Loucy (cell line): ENCODE measurements around the gene CCDC71L.
A peak's percentile ranks its signal among the peaks of the same experiment; 100 is the strongest.
"Not testable (repeated sequence)": the region's sequence is repeated elsewhere in the genome, so short reads cannot be mapped to it uniquely, and the experiment has no call there.

Experiments
- H2AFZ ChIP-seq: fragments of 200-600 bp; sonication (generic); 2 replicates; pipeline ENCODE4 v1.6.0; 2016; ENCODE audit warnings: antibody characterized with exemption, mild to moderate bottlenecking, low read length, moderate library complexity
- H3F3A ChIP-seq: fragments of 200-600 bp; 2 replicates; pipeline ENCODE4 v1.6.0; 2016; ENCODE audit warnings: antibody characterized with exemption, low read depth, mild to moderate bottlenecking
- H3K27me3 ChIP-seq: fragments of 200-600 bp; sonication (generic); 2 replicates; pipeline ENCODE4 v1.6.1; 2014; ENCODE audit warnings: low read length, mild to moderate bottlenecking; ENCODE audit not compliant: insufficient read depth, poor library complexity, severe bottlenecking
- H3K36me3 ChIP-seq: fragments of 200-600 bp; sonication (generic); 2 replicates; pipeline ENCODE4 v1.6.1; 2016; ENCODE audit warnings: low read length; ENCODE audit not compliant: insufficient read depth
- H3K4me1 ChIP-seq: fragments of 200-600 bp; sonication (generic); 2 replicates; pipeline ENCODE4 v1.5.1; 2014; ENCODE audit warnings: low read length, mild to moderate bottlenecking; ENCODE audit not compliant: insufficient read depth, poor library complexity, severe bottlenecking
- H3K4me2 ChIP-seq: fragments of 200-600 bp; sonication (generic); 2 replicates; pipeline ENCODE4 v1.6.0; 2014; ENCODE audit warnings: antibody characterized with exemption, low read length, low read depth, mild to moderate bottlenecking; ENCODE audit not compliant: poor library complexity, severe bottlenecking
- H3K4me3 ChIP-seq: fragments of 200-600 bp; sonication (generic); 2 replicates; pipeline ENCODE4 v1.5.1; 2014; ENCODE audit warnings: low read length, mild to moderate bottlenecking, mixed read lengths; ENCODE audit not compliant: poor library complexity, severe bottlenecking
- H3K79me2 ChIP-seq: fragments of 200-600 bp; sonication (generic); 2 replicates; pipeline ENCODE4 v1.6.1; 2014; ENCODE audit warnings: low read length; ENCODE audit not compliant: insufficient read depth
- H3K9ac ChIP-seq: fragments of 200-600 bp; sonication (generic); 2 replicates; pipeline ENCODE4 v1.6.0; 2014; ENCODE audit warnings: mild to moderate bottlenecking, low read depth, low read length, moderate library complexity; ENCODE audit not compliant: poor library complexity, severe bottlenecking
- H3K9me2 ChIP-seq: fragments of 200-600 bp; sonication (generic); replicated peaks from 2 replicates; pipeline ENCODE4 v1.6.1; 2016; ENCODE audit warnings: low read depth, low read length, mixed read lengths
- H3K9me3 ChIP-seq: fragments of 200-600 bp; sonication (generic); 2 replicates; pipeline ENCODE4 v1.6.1; 2014; ENCODE audit warnings: mild to moderate bottlenecking, antibody characterized with exemption, low read length, low read depth; ENCODE audit not compliant: insufficient read depth
- H4K20me1 ChIP-seq: fragments of 200-600 bp; sonication (generic); 2 replicates; pipeline ENCODE4 v1.6.0; 2014; ENCODE audit warnings: antibody characterized with exemption, low read length, mild to moderate bottlenecking; ENCODE audit not compliant: insufficient read depth, poor library complexity, severe bottlenecking
- CTCF ChIP-seq: fragments of 200-600 bp; sonication (generic); conservative IDR thresholded peaks from 2 replicates; pipeline ENCODE4 v1.5.1; 2014; ENCODE audit warnings: mild to moderate bottlenecking, antibody characterized with exemption, low read length
- EZH2phosphoT487 ChIP-seq: fragments of 200-600 bp; IDR thresholded peaks from 2 replicates; pipeline ENCODE4 v1.6.1; 2018; ENCODE audit warnings: antibody characterized with exemption, mild to moderate bottlenecking, moderate library complexity, borderline replicate concordance

CCDC71L gene

GRCh38 chr7:106693677-106694353 is 32.9 kb upstream of the CCDC71L start:
- no peak overlapping the region for H3K9ac ChIP-seq
- peak overlapping the region; percentile 50 for H3K4me2 ChIP-seq
- no peaks in the 10 kb centered on the region for H3F3A ChIP-seq
- H3K79me2 ChIP-seq: no peaks in the 10 kb centered on the region
- no peak overlapping the region for H2AFZ ChIP-seq
- peaks cover 10% of the 10 kb centered on the region for H3K4me1 ChIP-seq
- H4K20me1 ChIP-seq: no peaks in the 10 kb centered on the region
- H3K27me3 ChIP-seq: no peaks in the 10 kb centered on the region
- H3K9me3 ChIP-seq: no peaks in the 10 kb centered on the region
- no peaks in the 10 kb centered on the region for H3K36me3 ChIP-seq
- TF ChIP-seq CTCF (no peak), EZH2phosphoT487 (no peak)
- no peak overlapping the region for H3K4me3 ChIP-seq
- H3K9me2 ChIP-seq: no peaks in the 10 kb centered on the region

- H3K4me3 ChIP-seq: no peak overlapping the region
- no peaks in the 10 kb centered on the region for H3K79me2 ChIP-seq
- TF ChIP-seq EZH2phosphoT487 (no peak), CTCF (no peak)
- no peak overlapping the region for H2AFZ ChIP-seq
- peaks cover 10% of the 10 kb centered on the region for H3K4me1 ChIP-seq
- H3K9ac ChIP-seq: no peak overlapping the region
- no peaks in the 10 kb centered on the region for H4K20me1 ChIP-seq
- H3K9me3 ChIP-seq: no peaks in the 10 kb centered on the region
- H3K4me2 ChIP-seq: no peak overlapping the region
- no peaks in the 10 kb centered on the region for H3F3A ChIP-seq
- no peaks in the 10 kb centered on the region for H3K27me3 ChIP-seq
- H3K36me3 ChIP-seq: no peaks in the 10 kb centered on the region
- no peaks in the 10 kb centered on the region for H3K9me2 ChIP-seq
Measured at GRCh38 chr7:106692450-106693051, 31.6 kb upstream of the CCDC71L start.

- not testable (repeated sequence) for H3F3A ChIP-seq, H3K4me1 ChIP-seq, H3K79me2 ChIP-seq, H2AFZ ChIP-seq, H3K36me3 ChIP-seq, H4K20me1 ChIP-seq, H3K9ac ChIP-seq, H3K4me3 ChIP-seq, H3K4me2 ChIP-seq, H3K27me3 ChIP-seq, H3K9me2 ChIP-seq, H3K9me3 ChIP-seq
Measured at GRCh38 chr7:106688161-106688560, 27.2 kb upstream of the CCDC71L start.

GRCh38 chr7:106683941-106684340 is 23.0 kb upstream of the CCDC71L start:
- H3K36me3 ChIP-seq: no peaks in the 10 kb centered on the region
- peaks cover 14% of the 10 kb centered on the region for H3K4me1 ChIP-seq
- H3K9me3 ChIP-seq: no peaks in the 10 kb centered on the region
- no peaks in the 10 kb centered on the region for H4K20me1 ChIP-seq
- H3F3A ChIP-seq: no peaks in the 10 kb centered on the region
- no peaks in the 10 kb centered on the region for H3K79me2 ChIP-seq
- H3K27me3 ChIP-seq: no peaks in the 10 kb centered on the region
- TF ChIP-seq CTCF (no peak), EZH2phosphoT487 (no peak)
- H3K9ac ChIP-seq: no peak overlapping the region
- no peak overlapping the region for H3K4me3 ChIP-seq
- H3K9me2 ChIP-seq: no peaks in the 10 kb centered on the region
- H2AFZ ChIP-seq: no peak overlapping the region
- H3K4me2 ChIP-seq: no peak overlapping the region
